Retinal pigment epithelial cell (primary cell): Measurements from ENCODE around the gene NFATC2.

ENCODE experiments used
- DNase-seq: peaks from one replicate; pipeline ENCODE4 v3.0.0-alpha.2; 2010; ENCODE audit warnings: low read depth
- H3K4me3 ChIP-seq: 2 replicates; pipeline ENCODE4 v1.5.1; 2011; ENCODE audit warnings: mild to moderate bottlenecking, low read length, control low read depth, moderate library complexity
- CTCF ChIP-seq: conservative IDR thresholded peaks from 2 replicates; pipeline ENCODE4 v1.5.1; 2011; ENCODE audit warnings: low read depth, low read length, control low read depth, inconsistent platforms

NFATC2 gene

GRCh38 chr20:51403466-51404220, 138.9 kb downstream of the NFATC2 start:
- no peak for DNase-seq
- H3K4me3 ChIP-seq = no peak overlapping the region
- TF ChIP-seq CTCF = no peak

GRCh38 chr20:51402201-51402600, 140.3 kb downstream of the NFATC2 start:
- DNase-seq = no peak
- no peak overlapping the region for H3K4me3 ChIP-seq
- no peak for TF ChIP-seq CTCF

- no peak overlapping the region for H3K4me3 ChIP-seq
- no peak for TF ChIP-seq CTCF
- DNase-seq = no peak
Observed at GRCh38 chr20:51401496-51401895, 141.0 kb downstream of the NFATC2 start.

GRCh38 chr20:51400051-51400926, 142.2 kb downstream of the NFATC2 start:
- no peak for DNase-seq
- no peak for TF ChIP-seq CTCF
- H3K4me3 ChIP-seq = no peak overlapping the region

GRCh38 chr20:51399006-51399890, 143.3 kb downstream of the NFATC2 start:
- DNase-seq = no peak
- no peak overlapping the region for H3K4me3 ChIP-seq
- no peak for TF ChIP-seq CTCF

- TF ChIP-seq CTCF = no peak
- no peak overlapping the region for H3K4me3 ChIP-seq
- no peak for DNase-seq
Observed at GRCh38 chr20:51398552-51398951, 144.0 kb downstream of the NFATC2 start.
